Gastroesophageal sphincter (tissue), 4 donors: ENCODE data around the gene CDC23. TPM values are rescaled to one million over a fixed set of nuclear protein-coding genes. Genes with fewer than 3 reads are reported as not detected.

Source experiments
- ATAC-seq: fragments of 150-250 bp; one replicate; pipeline ENCODE4 v1.9.1; 2016; ENCODE audit warnings: mild to moderate bottlenecking, moderate library complexity
- H3K27ac ChIP-seq, 4 donors: fragments of 200-600 bp; sonication (generic) in 3 of 4; 1 replicate in 3 of 4; 2 replicates in 1 of 4; pipeline ENCODE4 v1.5.1; 2016 to 2019
- H3K27me3 ChIP-seq: fragments of 200-600 bp; sonication (generic); one replicate; pipeline ENCODE4 v1.5.1; 2019
- H3K36me3 ChIP-seq, 2 donors: fragments of 200-600 bp; sonication (generic); one replicate each; pipeline ENCODE4 v1.5.1; 2019; ENCODE audit warnings: control low read depth in 1 of 2
- H3K4me1 ChIP-seq, 3 donors: fragments of 200-600 bp; sonication (generic); 1 replicate in 2 of 3; 2 replicates in 1 of 3; pipeline ENCODE4 v1.5.1; 2016 to 2019; ENCODE audit warnings: control low read depth in 2 of 3
- H3K4me3 ChIP-seq, 2 donors: fragments of 200-600 bp; sonication (generic); one replicate each; pipeline ENCODE4 v1.5.1; 2019; ENCODE audit warnings: mild to moderate bottlenecking in 1 of 2, moderate library complexity in 1 of 2
- H3K9me3 ChIP-seq, 3 donors: fragments of 200-600 bp; sonication (generic); one replicate each; pipeline ENCODE4 v1.5.1; 2017 to 2019; ENCODE audit warnings: control low read depth in 2 of 3
- CTCF ChIP-seq, 4 experiments: fragments of 200-600 bp in 2 of 4; fragments of 450-650 bp in 2 of 4; sonication (generic) in 1 of 4; IDR thresholded peaks; one replicate each; pipeline ENCODE4 v1.5.1; 2017 to 2019; ENCODE audit warnings: antibody characterized with exemption in 4 of 4, mild to moderate bottlenecking in 2 of 4, moderate library complexity in 2 of 4
- EP300 ChIP-seq: sonication (generic); formaldehyde crosslinking; IDR thresholded peaks from one replicate; pipeline ENCODE4 v1.6.1; 2017; ENCODE audit warnings: antibody characterized with exemption, mild to moderate bottlenecking
- POLR2A ChIP-seq, 2 donors: fragments of 450-650 bp; IDR thresholded peaks; one replicate each; pipeline ENCODE4 v1.6.1; 2017; ENCODE audit warnings: antibody characterized with exemption in 2 of 2, mild to moderate bottlenecking in 2 of 2, moderate library complexity in 1 of 2
- POLR2AphosphoS5 ChIP-seq: sonication (generic); formaldehyde crosslinking; IDR thresholded peaks from one replicate; pipeline ENCODE4 v1.6.1; 2017; ENCODE audit warnings: antibody characterized with exemption
- WGBS, 2 donors: methylation state at CpG; one replicate each; pipeline ENCODE4 v1.1.5; 2018; ENCODE audit warnings: low coverage in 1 of 2; 5-methylcytosine and 5-hydroxymethylcytosine counted together
- total RNA-seq, 4 donors: library from RNA; depleted of rRNA; stranded (reverse); fragments of >200 nt; gene quantifications; one replicate each; pipeline ENCODE4 v1.1.0, GENCODE V29; 2016

The CDC23 gene
- total RNA-seq, 4 donors from 2014 or later, result 19.3 to 22.3 (median 19.8) TPM

GRCh38 chr5:138170299-138170698, 42.8 kb downstream of the CDC23 start:
- Histone ChIP-seq H3K27me3 (no peaks in the 10 kb centered on the region), H3K4me3 (no peak overlapping the region), H3K27ac (no peak overlapping the region), H3K9me3 (no peaks in the 10 kb centered on the region), H3K36me3 (peaks cover 25 to 100% of the 10 kb centered on the region in 2 donors), H3K4me1 (peaks cover 0 to 7% (median 0%) of the 10 kb centered on the region in 3 donors)
- no peak for ATAC-seq
- TF ChIP-seq EP300, result no peak
- TF ChIP-seq POLR2AphosphoS5, result no peak
- no peak for TF ChIP-seq POLR2A (IDR thresholded peaks at IDR 0.05)

- H3K27me3 ChIP-seq, result no peaks in the 10 kb centered on the region
- WGBS, 2 donors, result 82 to 91% methylated on average over 2 to 4 of the region's 5 CpGs
- TF ChIP-seq CTCF (IDR thresholded peaks at IDR 0.05) (no peak), POLR2AphosphoS5 (no peak), POLR2A (IDR thresholded peaks at IDR 0.05) (no peak), EP300 (no peak)
- no peak overlapping the region for H3K27ac ChIP-seq
- H3K4me3 ChIP-seq, result no peak overlapping the region
- peaks cover 0 to 7% (median 0%) of the 10 kb centered on the region in 3 donors for H3K4me1 ChIP-seq
- no peaks in the 10 kb centered on the region for H3K9me3 ChIP-seq
- H3K36me3 ChIP-seq, result peaks cover 36 to 100% of the 10 kb centered on the region in 2 donors
- ATAC-seq, result no peak
Observed at GRCh38 chr5:138169124-138169523, 44.0 kb downstream of the CDC23 start.

- Histone ChIP-seq H3K4me3 (no peak overlapping the region), H3K27ac (no peak overlapping the region), H3K36me3 (peaks cover 51 to 100% of the 10 kb centered on the region in 2 donors), H3K27me3 (no peaks in the 10 kb centered on the region), H3K4me1 (no peaks in the 10 kb centered on the region), H3K9me3 (no peaks in the 10 kb centered on the region)
- no peak for ATAC-seq
- TF ChIP-seq CTCF (IDR thresholded peaks at IDR 0.05) (no peak), EP300 (no peak), POLR2A (IDR thresholded peaks at IDR 0.05) (no peak), POLR2AphosphoS5 (no peak)
Observed at GRCh38 chr5:138163721-138164120, 49.4 kb downstream of the CDC23 start.

- no peaks in the 10 kb centered on the region for H3K4me1 ChIP-seq
- TF ChIP-seq CTCF (IDR thresholded peaks at IDR 0.05) (peak in 1 of 4 experiments; percentile 4), POLR2A (IDR thresholded peaks at IDR 0.05) (no peak), EP300 (no peak), POLR2AphosphoS5 (no peak)
Observed at GRCh38 chr5:138160706-138161105, 52.4 kb downstream of the CDC23 start.

GRCh38 chr5:138159666-138160065, 53.5 kb downstream of the CDC23 start:
- no peak overlapping the region for H3K4me3 ChIP-seq
- H3K27me3 ChIP-seq, result no peaks in the 10 kb centered on the region
- no peak for TF ChIP-seq EP300
- no peak for TF ChIP-seq CTCF (IDR thresholded peaks at IDR 0.05)
- no peak for TF ChIP-seq POLR2AphosphoS5
- no peak for TF ChIP-seq POLR2A (IDR thresholded peaks at IDR 0.05)
- H3K4me1 ChIP-seq, result no peaks in the 10 kb centered on the region
- peaks cover 32 to 92% of the 10 kb centered on the region in 2 donors for H3K36me3 ChIP-seq
- 76 to 77% methylated on average over 4 to 5 of the region's 5 CpGs for WGBS, 2 donors
- H3K27ac ChIP-seq, result no peak overlapping the region
- no peak for ATAC-seq
- H3K9me3 ChIP-seq, result no peaks in the 10 kb centered on the region

More at GRCh38 chr5:138160706-138161105, 52.4 kb downstream of the CDC23 start:
- H3K9me3 ChIP-seq, result no peaks in the 10 kb centered on the region
- peaks cover 38 to 100% of the 10 kb centered on the region in 2 donors for H3K36me3 ChIP-seq
- 84 to 89% methylated on average over 3 to 4 of the region's 4 CpGs for WGBS, 2 donors
- H3K27me3 ChIP-seq, result no peaks in the 10 kb centered on the region
- no peak for ATAC-seq
- H3K27ac ChIP-seq, result no peak overlapping the region
- H3K4me3 ChIP-seq, result no peak overlapping the region
